H54 (cell line): Measurements from ENCODE around the gene DNAJC15.

Experiments
- DNase-seq: peaks from one replicate; pipeline ENCODE4 v3.0.0; 2011; ENCODE audit warnings: low spot score, mixed read lengths; ENCODE audit not compliant: insufficient read length
- FAIRE-seq: peaks from 3 replicates; lab custom pipeline; 2011; peaks lifted over from hg19 to GRCh38; lab: Jason Lieb, UNC
- POLR2A ChIP-seq: IDR thresholded peaks from 2 replicates; pipeline ENCODE4 v1.6.1; 2011; ENCODE audit warnings: low read depth, mild to moderate bottlenecking, low read length

DNAJC15 gene

DNA sequence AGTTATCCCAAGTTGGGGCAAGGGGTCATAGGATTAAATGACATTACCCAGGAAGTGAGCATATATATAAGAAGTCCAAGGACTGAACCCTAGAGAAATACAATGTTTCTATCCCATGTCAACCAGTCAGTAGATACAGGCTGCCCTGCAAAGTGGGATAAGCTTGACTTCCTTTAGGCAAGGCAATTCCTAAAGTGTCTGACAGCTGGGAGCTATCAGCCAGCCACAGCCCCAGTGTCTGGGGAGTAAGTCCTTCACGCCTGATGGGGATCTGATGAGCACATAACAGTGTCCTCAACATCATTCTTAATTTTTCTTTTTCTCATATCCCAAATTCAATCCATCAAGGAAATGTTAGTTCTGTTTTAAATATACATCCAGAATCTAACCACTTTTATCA, 54.1 kb downstream of the DNAJC15 start:
- FAIRE-seq = no peak
- DNase-seq = no peak
- TF ChIP-seq POLR2A = no peak

DNA sequence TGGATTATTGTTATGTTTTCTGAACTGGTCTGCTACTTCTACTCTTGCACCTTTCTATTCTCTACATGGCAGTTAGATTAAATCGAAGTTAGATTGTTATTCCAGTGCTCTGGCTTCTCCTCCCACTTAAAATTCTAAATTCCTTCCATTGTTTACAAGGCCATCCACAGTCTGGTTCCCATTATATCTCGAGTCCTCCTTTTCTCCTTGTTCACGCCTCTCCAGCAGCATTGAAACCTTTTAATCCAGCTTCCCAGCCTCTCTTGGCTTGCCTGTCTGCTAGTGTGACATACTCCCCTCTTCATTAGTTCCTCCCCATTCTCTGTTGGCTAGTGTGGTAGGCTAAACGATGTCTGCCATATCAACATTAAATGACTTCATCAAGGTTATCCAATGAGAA, 54.5 kb downstream of the DNAJC15 start:
- FAIRE-seq = no peak

DNA sequence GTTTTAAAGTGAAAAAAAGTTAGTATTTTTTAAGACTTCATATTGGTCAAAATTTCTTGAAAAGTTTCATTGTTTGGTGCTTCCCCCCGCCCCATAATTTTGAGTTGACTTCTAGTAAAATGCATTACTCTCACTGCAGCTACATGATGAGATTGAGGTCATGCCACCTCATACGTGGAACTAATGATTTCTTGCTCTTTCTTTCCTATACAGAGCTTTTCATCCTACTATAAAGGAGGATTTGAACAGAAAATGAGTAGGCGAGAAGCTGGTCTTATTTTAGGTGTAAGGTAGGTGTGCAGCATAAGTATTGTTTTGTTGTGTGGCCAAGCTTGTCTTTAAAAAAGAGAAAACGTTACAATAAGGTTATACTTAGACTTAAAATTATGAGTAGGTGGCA, 55.0 kb downstream of the DNAJC15 start:
- no peak for FAIRE-seq
- no peak for TF ChIP-seq POLR2A

More for the DNA sequence above, 54.5 kb downstream of the DNAJC15 start:
- no peak for DNase-seq
- no peak for TF ChIP-seq POLR2A

DNA sequence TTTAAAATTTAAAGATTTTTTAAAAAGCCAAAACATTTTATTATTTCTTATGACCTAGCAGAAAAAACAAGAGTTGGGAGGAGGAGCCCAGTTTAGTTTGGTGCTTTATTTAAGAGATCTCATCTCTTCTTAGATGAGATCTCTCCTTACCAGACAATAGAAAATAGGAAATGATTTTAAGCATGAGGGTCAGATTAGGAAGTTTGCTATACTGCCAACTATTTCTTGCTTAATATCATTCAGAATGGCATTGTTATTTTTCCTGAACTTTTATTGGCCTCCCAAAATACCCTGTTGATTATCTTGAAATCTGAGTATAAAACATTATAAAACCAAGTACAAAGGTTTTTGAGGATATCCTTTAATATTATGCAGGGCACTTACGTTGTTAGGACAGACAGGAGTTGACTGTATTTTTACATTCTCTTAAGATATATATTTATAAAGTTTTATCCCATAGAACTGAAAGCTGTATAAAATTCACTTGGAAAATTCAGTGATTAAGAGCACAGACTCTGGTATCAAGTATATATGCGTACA, 56.1 kb downstream of the DNAJC15 start:
- DNase-seq (no peak), FAIRE-seq (no peak)
- TF ChIP-seq POLR2A = no peak

More for the DNA sequence above, 55.0 kb downstream of the DNAJC15 start:
- DNase-seq = no peak

DNA sequence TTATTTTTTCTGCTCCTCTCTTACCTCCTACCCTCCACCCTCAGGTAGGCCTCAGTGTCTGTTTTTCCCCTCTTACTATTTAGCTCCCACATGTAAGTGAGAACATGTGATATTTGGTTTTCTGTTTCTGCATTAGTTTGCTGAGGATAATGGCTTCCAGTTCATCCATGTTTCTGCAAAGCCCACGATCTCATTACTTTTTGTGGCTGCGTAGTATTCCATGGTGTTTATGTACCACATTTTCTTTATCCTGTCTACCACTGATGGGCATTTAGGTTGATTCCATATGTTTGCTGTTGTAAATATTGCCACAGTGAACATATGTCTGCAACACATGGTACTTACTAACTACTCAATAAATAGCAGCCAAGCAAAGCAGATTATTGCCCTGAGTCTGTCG, 56.8 kb downstream of the DNAJC15 start:
- DNase-seq = no peak
- no peak for FAIRE-seq
- TF ChIP-seq POLR2A = no peak

DNA sequence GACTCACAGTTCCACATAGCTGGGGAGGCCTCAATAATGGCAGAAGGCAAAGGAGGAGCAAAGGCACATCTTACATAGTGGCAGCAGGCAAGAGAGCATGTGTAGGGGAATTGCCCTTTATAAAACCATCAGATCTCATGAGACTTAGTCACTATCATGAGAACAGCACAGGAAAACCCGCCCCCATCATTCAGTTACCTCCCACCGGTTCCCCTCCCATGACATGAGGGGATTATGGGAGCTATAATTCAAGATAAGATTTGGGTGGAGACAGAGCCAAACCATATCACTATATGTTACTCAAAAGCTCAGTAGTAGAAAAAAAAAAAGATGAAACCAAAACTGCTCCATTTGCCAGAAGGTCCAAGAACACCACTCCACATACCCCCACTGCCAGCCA, 58.5 kb downstream of the DNAJC15 start:
- no peak for DNase-seq
- no peak for FAIRE-seq
- TF ChIP-seq POLR2A = no peak

DNA sequence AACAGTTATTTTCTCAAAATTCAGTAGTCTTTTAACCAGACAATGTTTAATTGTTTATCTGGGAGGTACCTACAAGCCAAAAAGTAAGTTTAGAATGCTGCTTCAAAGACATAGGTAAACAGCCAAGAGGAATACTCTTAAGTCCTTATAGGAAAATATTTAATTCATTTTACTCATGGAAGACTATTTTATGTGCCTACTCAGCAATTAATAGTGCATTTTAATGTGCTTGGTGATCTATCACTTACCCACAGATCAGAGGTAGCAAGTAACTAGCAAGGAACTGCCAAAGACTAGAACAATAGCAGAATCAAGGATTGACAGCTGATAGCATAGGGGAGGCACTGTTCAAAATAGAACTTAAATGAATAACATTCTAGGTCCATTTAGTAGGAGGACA, 60.4 kb downstream of the DNAJC15 start:
- no peak for TF ChIP-seq POLR2A
- FAIRE-seq (no peak), DNase-seq (no peak)

DNA sequence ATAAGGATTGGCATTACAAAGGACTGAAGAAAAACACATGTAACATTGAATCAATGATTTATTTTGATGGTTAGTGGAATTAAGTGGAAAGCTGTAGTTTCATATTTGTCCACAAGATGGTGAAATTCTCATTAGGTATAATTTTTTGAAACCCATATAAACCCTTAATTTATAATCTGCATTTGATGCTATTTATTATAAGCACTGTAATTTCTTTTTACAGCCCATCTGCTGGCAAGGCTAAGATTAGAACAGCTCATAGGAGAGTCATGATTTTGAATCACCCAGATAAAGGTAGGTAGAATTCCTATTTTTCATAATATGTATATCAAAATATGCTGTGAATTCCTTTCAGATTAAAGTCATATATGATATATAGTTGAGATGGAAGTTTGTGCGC, 62.2 kb downstream of the DNAJC15 start:
- DNase-seq (no peak), FAIRE-seq (no peak)
- TF ChIP-seq POLR2A = no peak

DNA sequence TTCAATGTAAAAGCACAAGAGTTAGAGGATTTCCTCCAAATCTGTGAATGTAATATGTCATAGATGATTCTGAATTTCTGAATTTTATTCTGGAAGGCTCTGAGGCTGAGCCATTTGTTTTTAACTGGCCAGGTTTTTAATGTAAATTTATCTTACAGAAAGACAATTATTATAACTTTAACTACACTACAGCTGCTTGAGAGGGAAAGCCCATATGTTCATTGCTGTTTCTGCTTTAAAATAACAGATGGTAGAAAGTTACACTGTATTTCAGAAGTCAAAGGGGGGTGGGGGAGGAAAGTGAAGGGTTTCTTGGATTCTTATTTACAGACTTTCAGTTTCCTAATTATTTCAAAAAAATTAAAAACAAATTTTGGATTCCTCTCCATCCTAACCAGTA, 62.8 kb downstream of the DNAJC15 start:
- TF ChIP-seq POLR2A = no peak

DNA sequence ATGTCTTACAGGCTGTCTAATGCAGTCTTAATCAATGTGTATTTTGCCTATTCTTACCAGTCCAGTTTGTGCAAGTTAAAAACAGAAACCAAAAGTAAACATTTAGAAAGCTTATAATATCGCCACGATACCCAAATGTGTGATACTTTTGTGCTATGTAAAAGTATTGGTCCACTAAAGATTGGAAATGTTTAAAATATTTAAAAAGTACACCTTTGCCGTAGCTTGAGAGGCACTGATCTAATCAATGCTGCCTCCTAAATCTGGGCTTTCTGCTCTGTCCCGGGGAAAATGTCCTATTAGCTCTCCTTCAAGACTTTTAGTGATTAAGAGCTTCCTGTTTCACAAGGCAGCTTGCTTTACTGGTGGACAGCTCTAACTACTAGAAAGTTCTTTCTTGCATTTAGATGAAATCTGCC, 64.7 kb downstream of the DNAJC15 start:
- DNase-seq (no peak), FAIRE-seq (no peak)
- TF ChIP-seq POLR2A = no peak

More for the DNA sequence above, 62.8 kb downstream of the DNAJC15 start:
- no peak for DNase-seq
- FAIRE-seq = no peak

DNA sequence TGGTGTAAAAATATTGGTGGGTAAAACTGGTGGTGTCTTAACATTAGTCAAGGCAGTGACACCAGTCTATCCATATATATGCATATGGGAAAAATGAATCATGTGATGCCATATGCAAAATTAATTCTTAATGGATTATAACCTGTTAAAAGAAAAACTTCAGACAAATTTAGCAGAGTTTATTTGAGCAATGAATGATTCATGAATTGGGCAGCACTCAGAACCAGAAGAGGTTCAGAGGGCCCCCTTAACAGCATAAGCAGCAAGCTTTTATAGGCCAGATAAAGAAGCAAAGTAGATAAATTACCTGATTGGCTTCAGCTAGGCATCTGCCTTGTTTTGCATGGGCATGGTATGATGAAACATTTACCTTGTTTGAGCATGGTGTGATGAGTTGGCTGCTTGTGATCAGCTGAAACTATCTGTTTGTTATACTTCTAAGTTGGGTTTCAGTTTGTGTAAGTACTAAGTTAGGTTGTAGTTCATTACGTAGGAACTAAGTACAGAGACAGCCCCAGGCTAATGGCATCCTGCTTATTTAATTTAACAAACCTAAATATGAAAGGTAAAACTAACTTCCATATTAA, 66.6 kb downstream of the DNAJC15 start:
- FAIRE-seq (no peak), DNase-seq (no peak)
- TF ChIP-seq POLR2A = no peak

DNA sequence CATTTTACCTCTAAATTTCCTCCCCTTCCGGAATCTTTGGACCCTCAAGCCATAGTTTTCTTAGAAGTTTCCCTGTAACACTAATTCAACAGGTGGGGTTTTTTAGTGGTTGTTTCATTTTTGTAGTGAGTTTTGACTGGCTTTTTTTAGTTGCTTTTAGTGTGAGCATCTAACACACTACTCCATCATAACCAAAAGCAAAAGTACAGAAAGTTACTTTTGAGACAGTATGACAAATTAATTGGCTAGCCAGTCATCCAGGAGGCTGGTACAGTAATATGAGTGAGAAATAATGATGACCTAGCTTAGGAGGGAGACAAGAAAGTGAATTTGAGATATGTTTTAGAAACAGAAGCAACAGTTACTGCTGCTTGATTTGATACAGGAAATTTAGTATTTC, 71.5 kb downstream of the DNAJC15 start:
- FAIRE-seq (no peak), DNase-seq (no peak)
- TF ChIP-seq POLR2A = no peak

DNA sequence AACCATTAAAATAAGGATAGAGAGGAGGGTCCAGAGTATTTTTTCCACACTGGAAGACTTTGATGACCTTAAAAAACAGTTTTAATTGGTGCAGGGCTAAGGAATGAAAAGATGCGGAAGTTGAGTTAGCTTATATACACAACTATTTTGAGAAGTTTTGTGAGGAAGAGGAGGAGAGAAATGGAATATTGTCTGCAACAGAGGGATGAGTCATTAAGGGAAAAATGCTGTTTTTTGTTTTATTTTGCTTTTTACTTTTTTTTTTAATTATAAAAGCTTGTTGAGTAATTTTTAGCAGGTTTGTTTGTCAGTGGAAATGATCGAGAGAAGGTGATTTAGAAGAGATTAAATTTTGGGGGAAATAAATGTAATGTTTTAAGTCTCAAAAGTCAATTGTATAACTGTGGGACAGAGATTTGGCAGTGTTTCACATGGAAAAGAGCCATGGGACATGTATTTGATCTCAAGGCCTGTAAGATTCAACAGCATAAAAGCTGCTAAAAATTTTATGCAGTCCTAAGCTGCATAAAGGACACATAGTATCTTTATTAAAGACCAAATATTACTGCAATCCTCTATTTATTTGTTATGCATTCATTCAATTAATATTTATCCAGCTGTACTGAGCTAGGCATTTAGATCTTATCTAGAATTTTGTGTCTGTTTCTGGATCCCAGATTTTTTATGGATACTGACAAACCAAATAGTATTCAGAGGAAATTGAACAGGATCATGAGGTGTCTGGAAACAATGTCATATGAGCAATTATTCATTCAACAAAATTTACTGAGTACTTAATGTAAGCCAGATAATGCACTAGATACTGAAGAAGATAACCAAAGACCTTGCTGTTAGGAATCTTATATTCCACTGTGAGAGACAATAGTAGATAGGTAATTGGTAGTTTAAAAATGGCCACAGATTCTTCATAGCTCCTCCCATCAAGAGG, 72.7 kb downstream of the DNAJC15 start:
- no peak for TF ChIP-seq POLR2A
- FAIRE-seq = no peak
- DNase-seq = no peak

DNA sequence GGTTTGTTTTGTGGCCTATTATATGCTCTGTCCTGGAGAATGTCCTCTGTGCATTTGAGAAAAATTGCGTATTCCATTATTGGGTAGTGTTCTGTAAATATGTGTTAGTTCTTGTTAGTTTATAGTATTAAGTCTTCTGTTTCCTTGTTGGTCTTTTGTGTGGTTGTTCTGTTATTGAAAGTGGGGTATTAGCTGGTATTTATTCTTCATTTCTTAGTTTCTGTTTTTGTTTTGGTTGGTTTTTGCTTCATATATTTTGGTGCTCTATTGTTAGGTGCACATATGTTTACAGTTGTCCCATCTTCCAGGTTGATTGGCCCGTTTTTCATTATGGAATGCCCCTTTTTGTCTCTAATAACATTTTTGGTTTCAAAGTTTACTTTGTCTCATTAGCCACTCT, 77.3 kb downstream of the DNAJC15 start:
- DNase-seq (no peak), FAIRE-seq (no peak)
- TF ChIP-seq POLR2A = no peak
